ENCODE data around the gene SETDB2.

The SETDB2 gene

GRCh38 chr13:49429121-49429520, 15.0 kb upstream of the SETDB2 start:
- DNase-seq (ENCODE audit: low read depth in 3 of 3), result no peak

- no peak for DNase-seq (ENCODE audit: low read depth in 3 of 3)
Observed at GRCh38 chr13:49435992-49436391, 8.1 kb upstream of the SETDB2 start.

- DNase-seq (ENCODE audit: low read depth in 3 of 3), result no peak
Observed at GRCh38 chr13:49436890-49437289, 7.2 kb upstream of the SETDB2 start.

- DNase-seq (ENCODE audit: low read depth in 3 of 3), result no peak
Observed at GRCh38 chr13:49437705-49438104, 6.4 kb upstream of the SETDB2 start.

- DNase-seq (ENCODE audit: low read depth in 3 of 3), result no peak
Observed at GRCh38 chr13:49439609-49440008, 4.5 kb upstream of the SETDB2 start.

- DNase-seq (ENCODE audit: low read depth in 3 of 3), result no peak
Observed at GRCh38 chr13:49441312-49441711, 2.8 kb upstream of the SETDB2 start.

GRCh38 chr13:49441846-49442245, 2.2 kb upstream of the SETDB2 start:
- no peak for DNase-seq (ENCODE audit: low read depth in 3 of 3)

- no peak for DNase-seq (ENCODE audit: low read depth in 3 of 3)
Observed at GRCh38 chr13:49443357-49443703, 744 bp upstream of the SETDB2 start.

- no peak for DNase-seq (ENCODE audit: low read depth in 3 of 3)
Observed at GRCh38 chr13:49444524-49445395, 686 bp downstream of the SETDB2 start.

GRCh38 chr13:49446473-49446872, 2.4 kb downstream of the SETDB2 start:
- no peak for DNase-seq (ENCODE audit: low read depth in 3 of 3)

GRCh38 chr13:49448753-49449152, 4.7 kb downstream of the SETDB2 start:
- DNase-seq (ENCODE audit: low read depth in 3 of 3), result no peak

- no peak for DNase-seq (ENCODE audit: low read depth in 3 of 3)
Observed at GRCh38 chr13:49450105-49450819, 6.2 kb downstream of the SETDB2 start.

- DNase-seq (ENCODE audit: low read depth in 3 of 3), result no peak
Observed at GRCh38 chr13:49452725-49453457, 8.8 kb downstream of the SETDB2 start.

GRCh38 chr13:49453465-49453864, 9.4 kb downstream of the SETDB2 start:
- no peak for DNase-seq (ENCODE audit: low read depth in 3 of 3)

GRCh38 chr13:49454388-49455006, 10.4 kb downstream of the SETDB2 start:
- no peak for DNase-seq (ENCODE audit: low read depth in 3 of 3)

- no peak for DNase-seq (ENCODE audit: low read depth in 3 of 3)
Observed at GRCh38 chr13:49455007-49455398, 10.9 kb downstream of the SETDB2 start.

- no peak for DNase-seq (ENCODE audit: low read depth in 3 of 3)
Observed at GRCh38 chr13:49456156-49456555, 12.1 kb downstream of the SETDB2 start.

- no peak for DNase-seq (ENCODE audit: low read depth in 3 of 3)
Observed at GRCh38 chr13:49457221-49457620, 13.1 kb downstream of the SETDB2 start.

GRCh38 chr13:49459580-49459979, 15.5 kb downstream of the SETDB2 start:
- no peak for DNase-seq (ENCODE audit: low read depth in 3 of 3)

- no peak for DNase-seq (ENCODE audit: low read depth in 3 of 3)
Observed at GRCh38 chr13:49464085-49464484, 20.0 kb downstream of the SETDB2 start.

GRCh38 chr13:49464621-49465325, 20.7 kb downstream of the SETDB2 start:
- DNase-seq (ENCODE audit: low read depth in 3 of 3), result no peak
